RWPE2 (cell line): ENCODE data around the gene KCNE5.
"Not testable (repeated sequence)": the region's sequence is repeated elsewhere in the genome, so short reads cannot be mapped to it uniquely, and the experiment has no call there.

Experiments
- ATAC-seq: fragments of 200-7000 bp; cut with Tn5 transposase; 3 replicates; pipeline ENCODE4 v1.9.1; 2021; ENCODE audit warnings: low read depth
- DNase-seq: peaks from one replicate; pipeline ENCODE4 v3.0.0-alpha.2; 2020; ENCODE audit warnings: low spot score
- H3K27ac ChIP-seq: fragments of 450-650 bp; 2 replicates; pipeline ENCODE4 v1.5.1; 2017; ENCODE audit warnings: mild to moderate bottlenecking; ENCODE audit not compliant: poor library complexity, severe bottlenecking
- H3K27me3 ChIP-seq: fragments of 250-450 bp; sonication (Bioruptor Pico); 2 replicates; pipeline ENCODE4 v1.5.1; 2021; ENCODE audit warnings: mild to moderate bottlenecking, moderate library complexity; ENCODE audit not compliant: insufficient read depth, poor library complexity, severe bottlenecking
- H3K36me3 ChIP-seq: fragments of 250-450 bp; sonication (Bioruptor Pico); 2 replicates; pipeline ENCODE4 v1.5.1; 2020; ENCODE audit warnings: low read depth, mild to moderate bottlenecking, moderate library complexity
- H3K4me1 ChIP-seq: fragments of 250-450 bp; sonication (Bioruptor Pico); 2 replicates; pipeline ENCODE4 v1.5.1; 2021; ENCODE audit warnings: mild to moderate bottlenecking, moderate library complexity; ENCODE audit not compliant: insufficient read depth, poor library complexity, severe bottlenecking
- H3K4me3 ChIP-seq: fragments of 250-450 bp; sonication (Bioruptor Pico); 2 replicates; pipeline ENCODE4 v1.5.1; 2021; ENCODE audit warnings: mild to moderate bottlenecking, moderate library complexity; ENCODE audit not compliant: severe bottlenecking
- H3K9me3 ChIP-seq: fragments of 250-450 bp; sonication (Bioruptor Pico); 2 replicates; pipeline ENCODE4 v1.5.1; 2021; ENCODE audit warnings: mild to moderate bottlenecking, moderate library complexity; ENCODE audit not compliant: severe bottlenecking
- TF ChIP-seq, protein P1 (sequence below): fragments of 450-650 bp; IDR thresholded peaks from one replicate; pipeline ENCODE4 v1.5.1; 2017; ENCODE audit warnings: mild to moderate bottlenecking, moderate library complexity; ENCODE audit not compliant: poor library complexity, severe bottlenecking

Gene KCNE5

DNA sequence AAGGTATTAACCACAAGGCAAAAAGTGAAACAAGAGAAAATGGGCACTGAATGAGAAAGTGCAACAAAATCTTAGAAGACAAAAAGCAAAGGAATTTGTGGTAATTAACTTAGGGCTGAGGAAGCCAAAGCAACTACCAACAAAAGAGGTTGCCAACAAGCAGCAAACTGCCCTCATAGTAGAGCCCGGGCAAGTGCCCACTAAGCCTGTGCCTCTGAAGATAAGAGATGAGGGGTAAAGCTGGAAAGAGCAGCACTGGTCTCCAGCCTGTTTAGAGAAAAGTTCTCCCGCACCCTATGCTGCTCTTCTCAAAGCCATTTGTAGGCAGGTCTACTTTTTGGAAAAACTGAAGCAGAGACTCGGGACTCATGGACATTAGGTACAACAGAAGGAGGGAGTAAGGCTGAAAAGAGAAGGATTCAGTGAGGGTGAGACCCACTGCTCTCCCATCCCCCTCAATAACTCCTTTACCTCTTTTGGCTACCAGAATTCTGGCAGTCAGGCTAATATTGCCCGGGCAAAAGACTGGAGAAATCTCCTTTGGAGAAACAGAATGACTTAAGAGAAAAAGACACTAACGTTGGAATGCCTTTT is 29.6 kb upstream of the KCNE5 start:
- TF ChIP-seq, protein P1, sequence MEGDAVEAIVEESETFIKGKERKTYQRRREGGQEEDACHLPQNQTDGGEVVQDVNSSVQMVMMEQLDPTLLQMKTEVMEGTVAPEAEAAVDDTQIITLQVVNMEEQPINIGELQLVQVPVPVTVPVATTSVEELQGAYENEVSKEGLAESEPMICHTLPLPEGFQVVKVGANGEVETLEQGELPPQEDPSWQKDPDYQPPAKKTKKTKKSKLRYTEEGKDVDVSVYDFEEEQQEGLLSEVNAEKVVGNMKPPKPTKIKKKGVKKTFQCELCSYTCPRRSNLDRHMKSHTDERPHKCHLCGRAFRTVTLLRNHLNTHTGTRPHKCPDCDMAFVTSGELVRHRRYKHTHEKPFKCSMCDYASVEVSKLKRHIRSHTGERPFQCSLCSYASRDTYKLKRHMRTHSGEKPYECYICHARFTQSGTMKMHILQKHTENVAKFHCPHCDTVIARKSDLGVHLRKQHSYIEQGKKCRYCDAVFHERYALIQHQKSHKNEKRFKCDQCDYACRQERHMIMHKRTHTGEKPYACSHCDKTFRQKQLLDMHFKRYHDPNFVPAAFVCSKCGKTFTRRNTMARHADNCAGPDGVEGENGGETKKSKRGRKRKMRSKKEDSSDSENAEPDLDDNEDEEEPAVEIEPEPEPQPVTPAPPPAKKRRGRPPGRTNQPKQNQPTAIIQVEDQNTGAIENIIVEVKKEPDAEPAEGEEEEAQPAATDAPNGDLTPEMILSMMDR: no peak
- Histone ChIP-seq H3K9me3 (no peaks in the 10 kb centered on the region), H3K36me3 (peaks cover 34% of the 10 kb centered on the region), H3K27ac (no peak overlapping the region), H3K4me3 (no peak overlapping the region), H3K4me1 (no peaks in the 10 kb centered on the region), H3K27me3 (no peaks in the 10 kb centered on the region)
- DNase-seq (no peak), ATAC-seq (no peak)

DNA sequence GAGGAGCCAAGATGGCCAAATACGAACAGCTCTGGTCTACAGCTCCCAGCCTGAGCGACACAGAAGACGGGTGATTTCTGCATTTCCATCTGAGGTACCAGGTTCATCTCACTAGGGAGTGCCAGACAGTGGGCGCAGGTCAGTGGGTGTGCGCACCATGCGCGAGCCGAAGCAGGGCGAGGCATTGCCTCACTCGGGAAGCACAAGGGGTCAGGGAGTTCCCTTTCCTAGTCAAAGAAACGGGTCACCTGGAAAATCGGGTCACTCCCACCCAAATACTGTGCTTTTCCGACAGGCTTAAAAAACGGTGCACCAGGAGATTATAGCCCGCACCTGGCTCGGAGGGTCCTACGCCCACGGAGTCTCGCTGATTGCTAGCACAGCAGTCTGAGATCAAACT is 19.7 kb upstream of the KCNE5 start:
- DNase-seq, H3K4me1 ChIP-seq, H3K4me3 ChIP-seq, H3K27ac ChIP-seq, ATAC-seq, H3K9me3 ChIP-seq, H3K27me3 ChIP-seq: not testable (repeated sequence)
- H3K36me3 ChIP-seq: peaks cover 16% of the 10 kb centered on the region

DNA sequence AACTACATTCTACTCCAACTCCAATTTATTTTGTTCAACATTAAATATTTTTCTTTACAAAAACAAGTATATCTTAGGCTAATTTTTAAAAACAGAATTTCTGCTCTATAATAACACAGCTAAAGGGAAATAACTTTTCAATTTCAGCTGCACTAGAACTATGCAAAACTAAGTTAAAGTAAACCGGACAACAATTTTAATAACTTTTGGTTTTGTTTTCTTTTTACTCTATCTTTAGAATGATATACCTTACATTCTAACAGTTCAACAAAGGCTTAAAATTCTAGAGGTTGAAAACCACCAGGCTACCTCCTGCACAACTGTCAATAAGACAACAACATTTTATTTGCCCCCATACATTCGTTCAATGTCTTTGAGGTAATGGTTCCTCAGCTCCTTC is 18.7 kb upstream of the KCNE5 start:
- no peak overlapping the region for H3K27ac ChIP-seq
- no peaks in the 10 kb centered on the region for H3K27me3 ChIP-seq
- H3K4me3 ChIP-seq: no peak overlapping the region
- H3K4me1 ChIP-seq: no peaks in the 10 kb centered on the region
- ATAC-seq: no peak
- TF ChIP-seq, protein P1: no peak
- H3K36me3 ChIP-seq: peaks cover 16% of the 10 kb centered on the region
- no peaks in the 10 kb centered on the region for H3K9me3 ChIP-seq
- no peak for DNase-seq

DNA sequence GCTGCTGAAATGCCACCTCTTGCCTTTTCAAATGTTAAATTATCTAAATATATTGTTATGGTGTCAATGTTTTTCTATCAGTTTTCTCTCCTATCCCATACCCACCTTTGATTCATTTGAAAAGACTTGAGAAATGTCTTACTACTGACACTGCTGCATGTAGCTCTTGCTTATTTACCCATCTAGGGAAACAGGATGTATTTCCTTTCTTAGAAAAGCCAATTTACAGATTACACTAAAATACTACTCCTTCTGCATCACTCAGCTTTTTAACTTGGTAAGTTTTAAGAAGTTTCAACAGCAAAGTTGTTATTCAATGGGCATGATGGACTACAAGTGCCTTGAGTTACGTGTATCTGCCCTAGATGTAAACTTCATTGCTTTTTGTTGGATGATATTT is 13.2 kb upstream of the KCNE5 start:
- DNase-seq (no peak), ATAC-seq (no peak)
- Histone ChIP-seq H3K27ac (no peak overlapping the region), H3K9me3 (no peaks in the 10 kb centered on the region), H3K4me3 (no peak overlapping the region), H3K27me3 (no peaks in the 10 kb centered on the region), H3K4me1 (no peaks in the 10 kb centered on the region), H3K36me3 (peaks cover 9% of the 10 kb centered on the region)
- TF ChIP-seq, protein P1: no peak

DNA sequence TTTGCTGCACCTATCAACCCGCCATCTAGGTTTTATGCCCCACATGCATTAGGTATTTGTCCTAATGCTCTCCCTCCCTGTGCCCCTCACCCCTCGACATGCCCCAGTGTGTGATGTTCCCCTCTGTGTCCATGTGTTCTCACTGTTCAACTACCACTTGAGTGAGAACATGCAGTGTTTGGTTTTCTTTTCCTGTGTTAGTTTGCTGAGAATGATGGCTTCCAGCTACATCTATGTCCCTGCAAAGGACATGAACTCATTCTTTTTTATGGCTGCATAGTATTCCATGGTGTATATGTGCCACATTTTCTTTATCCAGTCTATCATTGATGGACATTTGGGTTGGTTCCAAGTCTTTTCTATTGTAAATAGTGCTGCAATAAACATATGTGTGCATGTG is 12.5 kb upstream of the KCNE5 start:
- not testable (repeated sequence) for H3K36me3 ChIP-seq, ATAC-seq, H3K4me1 ChIP-seq, H3K27ac ChIP-seq, H3K9me3 ChIP-seq, DNase-seq, H3K27me3 ChIP-seq, H3K4me3 ChIP-seq

DNA sequence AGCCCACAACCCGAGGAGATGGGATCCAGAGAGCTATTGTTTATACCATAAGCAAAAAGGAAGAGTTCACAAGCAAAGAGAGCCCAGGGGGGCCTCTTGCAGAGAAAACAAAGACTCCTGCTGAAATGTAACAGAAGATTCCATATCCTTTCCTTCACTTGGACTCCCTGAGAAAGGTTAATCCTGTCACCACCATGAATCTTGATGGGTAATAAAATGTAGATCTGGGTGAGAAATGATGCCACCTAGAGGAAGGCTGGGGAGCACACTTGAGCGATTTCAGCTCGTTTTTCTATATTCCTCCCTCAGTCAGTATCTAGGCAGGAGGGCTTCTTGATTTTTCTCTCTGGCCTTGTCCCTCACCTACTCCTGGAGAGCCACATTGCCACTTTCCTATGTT is 10.2 kb upstream of the KCNE5 start:
- ATAC-seq (peak; percentile 45; the same call in 1 of the 3 replicates), DNase-seq (no peak)
- no peak overlapping the region for H3K27ac ChIP-seq
- no peak overlapping the region for H3K4me3 ChIP-seq
- H3K27me3 ChIP-seq: no peaks in the 10 kb centered on the region
- H3K36me3 ChIP-seq: no peaks in the 10 kb centered on the region
- H3K4me1 ChIP-seq: no peaks in the 10 kb centered on the region
- TF ChIP-seq, protein P1: peak; percentile 48
- no peaks in the 10 kb centered on the region for H3K9me3 ChIP-seq
